Aorta (tissue), 5 donors: ENCODE measurements around the gene LGALS7B. TPM values are rescaled to one million over a fixed set of nuclear protein-coding genes. Genes with fewer than 3 reads are reported as not detected.

ENCODE experiments used
- ATAC-seq: fragments of 200-7000 bp; cut with Tn5 transposase; one replicate; pipeline ENCODE4 v1.9.1; 2022; ENCODE audit warnings: moderate library complexity; ENCODE audit not compliant: low FRiP score
- DNase-seq, 2 donors: peaks; one replicate each; pipeline ENCODE4 v3.0.0-alpha.2; 2020
- H3K27ac ChIP-seq, 2 donors: one replicate each; pipeline ENCODE4 v1.5.1; 2013; ENCODE audit warnings: low read length in 2 of 2, mild to moderate bottlenecking in 2 of 2, moderate library complexity in 2 of 2, control low read depth in 1 of 2, inconsistent platforms in 1 of 2, low read depth in 1 of 2
- H3K27me3 ChIP-seq, 2 donors: one replicate each; pipeline ENCODE4 v1.6.1; 2013; ENCODE audit warnings: control low read depth in 1 of 2, low read length in 1 of 2, mild to moderate bottlenecking in 1 of 2, moderate library complexity in 1 of 2; ENCODE audit not compliant: insufficient read depth in 2 of 2, control insufficient read depth in 1 of 2
- H3K36me3 ChIP-seq, 2 donors: one replicate each; pipeline ENCODE4 v1.6.1; 2013; ENCODE audit warnings: control low read depth in 1 of 2, low read length in 1 of 2, mild to moderate bottlenecking in 1 of 2; ENCODE audit not compliant: insufficient read depth in 2 of 2, control insufficient read depth in 1 of 2
- H3K4me1 ChIP-seq, 2 donors: one replicate each; pipeline ENCODE4 v1.6.1; 2013; ENCODE audit warnings: low read length in 2 of 2, control low read depth in 1 of 2, mild to moderate bottlenecking in 1 of 2, moderate library complexity in 1 of 2; ENCODE audit not compliant: insufficient read depth in 2 of 2, control insufficient read depth in 1 of 2
- H3K4me3 ChIP-seq, 2 donors: one replicate each; pipeline ENCODE4 v1.5.1; 2013; ENCODE audit warnings: low read length in 2 of 2, control low read depth in 1 of 2, mild to moderate bottlenecking in 1 of 2
- H3K9me3 ChIP-seq: one replicate; pipeline ENCODE4 v1.6.1; 2013; ENCODE audit warnings: mild to moderate bottlenecking, low read length; ENCODE audit not compliant: control insufficient read depth
- WGBS, 2 donors: extraction: QIAGEN DNeasy Blood & Tissue Kit; methylation state at CpG; one replicate each; pipeline ENCODE4 v1.1.7; 2013; 5-methylcytosine and 5-hydroxymethylcytosine counted together
- intact Hi-C, 2 donors: fragments of 100-400 bp; cut with DNase I; formaldehyde crosslinking; loops; one replicate each; pipeline versions ENCODE4 v1.14.2 to v1.15.0; 2022
- polyA plus RNA-seq, 2 donors: library from polyadenylated mRNA; stranded (reverse); fragments of 200-250 nt; gene quantifications; one replicate each; pipeline ENCODE4 v1.2.3, GENCODE V29; 2013
- total RNA-seq, 2 donors: library from RNA; stranded (reverse); fragmentation: NEBNext Ultra II Directional; extraction: Animal tissue kit (Norgen Biotek cat#: 25700); gene quantifications; one replicate each; pipeline ENCODE4 v1.2.1, GENCODE V29; 2021
- donor health status: healthy with polysubstance abuse.
- donor health status: Bipolar disorder and iron deficiency.
- donor health status: DM: no; HTN: no; CAD: no.
- donor health status: DM: no; HTN: no; CAD: no.
- donor health status: DM: yes; HTN: yes; CAD: no.

Gene LGALS7B
- total and polyA plus RNA-seq, 4 donors, result not detected

DNA sequence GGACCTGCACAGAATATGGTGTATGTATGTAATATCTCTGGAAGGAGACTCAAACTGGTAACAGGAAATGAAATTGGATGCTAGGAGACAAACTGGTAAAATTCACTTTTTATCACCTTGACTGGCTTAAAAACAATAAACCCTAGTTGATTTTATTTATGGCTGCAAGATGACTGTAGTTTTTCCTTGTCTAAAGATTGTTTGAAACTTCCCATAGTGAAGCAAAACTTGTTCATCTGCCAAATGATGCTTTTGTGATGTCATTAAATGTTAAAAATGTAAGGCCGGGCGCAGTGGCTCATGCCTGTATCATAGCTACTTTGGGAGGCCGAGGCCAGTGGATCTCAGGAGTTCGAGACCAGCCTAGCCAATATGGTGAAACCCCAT lies 45.1 kb downstream of the LGALS7B start:
- H3K36me3 ChIP-seq, result peaks cover 11 to 20% of the 10 kb centered on the region in 2 donors
- 93% methylated on average over 4 of the region's 4 CpGs for WGBS, 2 donors
- DNase-seq (no peak), ATAC-seq (no peak)
- no peak overlapping the region for H3K4me3 ChIP-seq
- no peak overlapping the region for H3K27ac ChIP-seq
- intact Hi-C loops, result loop anchor here (5.0 to 10.0 kb wide), 2 partner anchors 102 to 179 kb away; no protein-coding TSS in a partner anchor
- peaks cover 0 to 2% of the 10 kb centered on the region in 2 donors for H3K4me1 ChIP-seq
- H3K9me3 ChIP-seq, result no peaks in the 10 kb centered on the region
- no peaks in the 10 kb centered on the region for H3K27me3 ChIP-seq

GRCh38 chr19:38834590-38834989 lies 45.6 kb downstream of the LGALS7B start:
- H3K4me3 ChIP-seq, result no peak overlapping the region
- ATAC-seq, result no peak
- peaks cover 0 to 2% of the 10 kb centered on the region in 2 donors for H3K4me1 ChIP-seq
- peaks cover 15 to 22% of the 10 kb centered on the region in 2 donors for H3K36me3 ChIP-seq
- H3K27ac ChIP-seq, result peak overlapping the region in 1 of 2 donors; percentile 47
- intact Hi-C loops, result loop anchor here (5.0 to 10.0 kb wide), 2 partner anchors 102 to 180 kb away; no protein-coding TSS in a partner anchor
- no peak for DNase-seq
- H3K27me3 ChIP-seq, result no peaks in the 10 kb centered on the region
- 95 to 96% methylated on average over 6 of the region's 6 CpGs for WGBS, 2 donors
- H3K9me3 ChIP-seq, result no peaks in the 10 kb centered on the region

DNA sequence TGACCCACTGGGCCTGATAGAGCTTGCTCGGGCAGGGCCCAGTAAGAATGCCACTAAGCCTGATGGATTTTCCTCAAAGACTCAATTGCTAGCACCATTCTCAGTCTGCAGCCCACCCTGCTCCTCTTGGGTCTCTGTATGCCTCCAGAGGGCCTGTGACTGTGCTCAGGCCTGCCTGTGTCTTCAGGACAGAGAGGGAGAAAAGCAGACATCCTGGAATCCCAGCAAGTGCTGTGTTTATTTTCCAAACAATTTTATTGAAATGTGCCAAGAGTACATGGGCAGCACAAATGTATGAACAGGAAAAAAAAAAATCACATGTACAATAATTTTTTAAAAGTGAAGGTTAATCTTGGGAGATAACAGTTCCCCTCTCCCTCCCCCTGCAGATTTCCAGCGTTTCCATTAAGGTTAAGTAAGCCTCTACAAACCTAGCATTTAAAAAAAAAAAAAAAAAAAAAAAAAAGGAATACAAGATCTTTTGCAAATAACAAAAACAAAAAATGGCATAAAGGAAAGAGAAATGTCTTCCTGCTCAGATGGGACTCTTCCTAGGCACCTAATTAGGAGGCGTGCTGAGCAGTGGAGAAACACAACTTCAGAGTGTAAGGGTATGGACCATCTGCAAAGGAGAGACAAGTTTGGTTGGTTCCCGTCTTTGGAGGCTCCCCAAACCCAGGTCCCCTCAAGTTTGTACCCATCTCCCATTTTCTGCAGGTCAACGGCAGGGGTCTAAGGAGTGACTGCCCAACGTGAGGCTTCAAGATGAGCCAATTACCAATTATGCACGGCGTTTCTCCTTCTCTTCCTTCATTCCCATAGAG lies 47.4 kb downstream of the LGALS7B start:
- 48 to 56% methylated on average over 8 of the region's 8 CpGs for WGBS, 2 donors
- peaks cover 15 to 26% of the 10 kb centered on the region in 2 donors for H3K36me3 ChIP-seq
- H3K4me1 ChIP-seq, result peaks cover 0 to 2% of the 10 kb centered on the region in 2 donors
- H3K27ac ChIP-seq, result peak overlapping the region in 1 of 2 donors; percentile 66
- no peak for ATAC-seq
- intact Hi-C loops, result loop anchor here in 1 of 2 donors (10.0 kb wide), 1 partner anchor 182 kb away; no protein-coding TSS in a partner anchor
- no peaks in the 10 kb centered on the region for H3K9me3 ChIP-seq
- DNase-seq, result peak in 1 of 2 donors; percentile 9
- H3K4me3 ChIP-seq, result no peak overlapping the region
- no peaks in the 10 kb centered on the region for H3K27me3 ChIP-seq

GRCh38 chr19:38836983-38837626 lies 48.1 kb downstream of the LGALS7B start:
- Histone ChIP-seq H3K4me1 (peaks cover 0 to 2% of the 10 kb centered on the region in 2 donors), H3K4me3 (no peak overlapping the region), H3K9me3 (no peaks in the 10 kb centered on the region), H3K27ac (no peak overlapping the region), H3K36me3 (peaks cover 15 to 27% of the 10 kb centered on the region in 2 donors), H3K27me3 (no peaks in the 10 kb centered on the region)
- DNase-seq (peak in 1 of 2 donors; percentile 44), ATAC-seq (no peak)
- WGBS, 2 donors, result 87 to 88% methylated on average over 6 of the region's 6 CpGs
- intact Hi-C loops, result loop anchor here in 1 of 2 donors (10.0 kb wide), 1 partner anchor 182 kb away; no protein-coding TSS in a partner anchor

- H3K4me3 ChIP-seq, result no peak overlapping the region
- 88 to 91% methylated on average over 7 of the region's 7 CpGs for WGBS, 2 donors
- no peak overlapping the region for H3K27ac ChIP-seq
- H3K27me3 ChIP-seq, result no peaks in the 10 kb centered on the region
- H3K4me1 ChIP-seq, result peaks cover 0 to 2% of the 10 kb centered on the region in 2 donors
- peaks cover 15 to 28% of the 10 kb centered on the region in 2 donors for H3K36me3 ChIP-seq
- no peaks in the 10 kb centered on the region for H3K9me3 ChIP-seq
- intact Hi-C loops, result loop anchor here in 1 of 2 donors (10.0 kb wide), 1 partner anchor 183 kb away; no protein-coding TSS in a partner anchor
- no peak for ATAC-seq
- no peak for DNase-seq
Measured at GRCh38 chr19:38837656-38838121, 48.7 kb downstream of the LGALS7B start.

DNA sequence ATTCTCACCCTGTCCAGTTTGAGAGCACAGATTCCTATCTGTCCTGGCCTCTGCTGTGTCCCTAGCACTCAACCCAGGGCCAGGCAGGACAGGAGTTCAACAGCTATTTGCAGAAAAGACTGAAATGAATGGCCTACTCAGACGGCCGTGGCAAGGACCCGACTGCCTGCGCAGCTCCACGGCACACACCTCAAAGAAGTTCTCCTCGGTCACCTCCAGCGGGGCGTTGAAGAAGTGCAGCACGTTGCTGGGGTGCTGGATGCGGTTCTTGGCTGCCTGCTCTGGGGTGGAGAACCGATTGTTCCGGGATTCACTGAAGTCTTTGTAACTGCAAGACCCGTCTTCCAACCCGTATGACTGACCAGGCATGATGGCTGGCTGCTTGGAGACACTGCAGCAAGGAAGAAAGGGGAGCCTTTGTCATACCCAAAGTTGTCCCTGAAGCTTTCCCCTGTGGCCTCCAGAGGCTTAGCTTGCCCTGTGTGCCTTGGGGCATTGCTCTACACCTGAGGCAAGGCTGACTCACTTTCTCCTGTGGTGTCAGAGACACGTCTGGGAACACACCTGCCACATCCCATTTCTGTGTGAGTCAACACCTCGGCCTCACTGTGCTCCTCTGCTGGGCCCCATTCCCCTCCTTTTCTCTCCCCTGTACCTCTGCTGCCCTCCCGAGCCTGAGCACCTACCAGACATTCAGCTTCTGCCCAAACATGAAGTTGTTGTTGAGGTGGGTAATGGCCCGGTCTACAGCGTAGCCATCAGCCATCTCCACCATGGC lies 49.4 kb downstream of the LGALS7B start:
- Histone ChIP-seq H3K9me3 (no peaks in the 10 kb centered on the region), H3K4me3 (no peak overlapping the region), H3K27ac (no peak overlapping the region), H3K27me3 (no peaks in the 10 kb centered on the region), H3K36me3 (peaks cover 15 to 35% of the 10 kb centered on the region in 2 donors), H3K4me1 (peaks cover 0 to 2% of the 10 kb centered on the region in 2 donors)
- DNase-seq (peak in 1 of 2 donors; percentile 19), ATAC-seq (no peak)
- intact Hi-C loops, result loop anchor here in 1 of 2 donors (10.0 kb wide), 1 partner anchor 184 kb away; no protein-coding TSS in a partner anchor
- 79 to 80% methylated on average over 19 of the region's 19 CpGs for WGBS, 2 donors

GRCh38 chr19:38838986-38839761 lies 50.2 kb downstream of the LGALS7B start:
- WGBS, 2 donors, result 80% methylated on average over 12 of the region's 12 CpGs
- Histone ChIP-seq H3K9me3 (no peaks in the 10 kb centered on the region), H3K27me3 (no peaks in the 10 kb centered on the region), H3K27ac (no peak overlapping the region), H3K36me3 (peaks cover 15 to 43% of the 10 kb centered on the region in 2 donors), H3K4me3 (no peak overlapping the region), H3K4me1 (peaks cover 0 to 2% of the 10 kb centered on the region in 2 donors)
- ATAC-seq (no peak), DNase-seq (peak in 1 of 2 donors; percentile 28)
- intact Hi-C loops, result loop anchor here in 1 of 2 donors (10.0 kb wide), 1 partner anchor 184 kb away; no protein-coding TSS in a partner anchor
